ENCODE data around the gene ZNF652.

DNA sequence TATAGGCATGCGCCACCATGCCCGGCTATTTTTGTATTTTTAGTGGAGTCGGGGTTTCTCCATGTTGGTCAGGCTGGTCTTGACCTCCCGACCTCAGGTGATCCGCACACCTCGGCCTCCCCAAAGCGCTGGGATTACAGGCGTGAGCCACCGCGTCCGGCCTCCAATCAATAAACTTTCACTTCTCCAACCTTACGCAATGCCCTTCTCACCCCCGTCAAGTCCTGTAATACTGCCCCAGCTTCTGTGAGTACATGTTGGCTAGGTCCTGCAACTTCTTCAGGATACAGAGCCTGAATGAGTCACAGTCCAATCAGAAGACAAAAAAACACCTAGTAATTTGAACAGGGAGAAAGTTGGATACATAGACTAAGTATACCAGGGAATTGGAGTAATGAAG, 84.4 kb downstream of the ZNF652 start:
- TF ChIP-seq, protein P1, sequence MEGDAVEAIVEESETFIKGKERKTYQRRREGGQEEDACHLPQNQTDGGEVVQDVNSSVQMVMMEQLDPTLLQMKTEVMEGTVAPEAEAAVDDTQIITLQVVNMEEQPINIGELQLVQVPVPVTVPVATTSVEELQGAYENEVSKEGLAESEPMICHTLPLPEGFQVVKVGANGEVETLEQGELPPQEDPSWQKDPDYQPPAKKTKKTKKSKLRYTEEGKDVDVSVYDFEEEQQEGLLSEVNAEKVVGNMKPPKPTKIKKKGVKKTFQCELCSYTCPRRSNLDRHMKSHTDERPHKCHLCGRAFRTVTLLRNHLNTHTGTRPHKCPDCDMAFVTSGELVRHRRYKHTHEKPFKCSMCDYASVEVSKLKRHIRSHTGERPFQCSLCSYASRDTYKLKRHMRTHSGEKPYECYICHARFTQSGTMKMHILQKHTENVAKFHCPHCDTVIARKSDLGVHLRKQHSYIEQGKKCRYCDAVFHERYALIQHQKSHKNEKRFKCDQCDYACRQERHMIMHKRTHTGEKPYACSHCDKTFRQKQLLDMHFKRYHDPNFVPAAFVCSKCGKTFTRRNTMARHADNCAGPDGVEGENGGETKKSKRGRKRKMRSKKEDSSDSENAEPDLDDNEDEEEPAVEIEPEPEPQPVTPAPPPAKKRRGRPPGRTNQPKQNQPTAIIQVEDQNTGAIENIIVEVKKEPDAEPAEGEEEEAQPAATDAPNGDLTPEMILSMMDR (IDR thresholded peaks at IDR 0.05; ENCODE audit: low read length): no peak
- TF ChIP-seq EZH2 (optimal IDR thresholded peaks at IDR 0.05; ENCODE audit: low read depth, low read length) (no peak), EZH2phosphoT487 (IDR thresholded peaks at IDR 0.05; ENCODE audit: low read length) (no peak)
